GM19438 (cell line): ENCODE results near the gene CADM1.
A peak's percentile ranks its signal among the peaks of the same experiment; 100 is the strongest.

Experiments
- ATAC-seq: cut with Tn5 transposase; IDR thresholded peaks from one replicate; pipeline ENCODE4 v1.9.1; 2021; ENCODE audit warnings: low read depth; ENCODE audit not compliant: unreplicated experiment

The CADM1 gene

GRCh38 chr11:115220423-115220822 is 283.8 kb downstream of the CADM1 start:
- ATAC-seq, result no peak

- no peak for ATAC-seq
These were observed 284.8 kb downstream of the CADM1 start for GRCh38 chr11:115219376-115219775.

GRCh38 chr11:115217726-115218311 is 286.4 kb downstream of the CADM1 start:
- ATAC-seq, result no peak

DNA sequence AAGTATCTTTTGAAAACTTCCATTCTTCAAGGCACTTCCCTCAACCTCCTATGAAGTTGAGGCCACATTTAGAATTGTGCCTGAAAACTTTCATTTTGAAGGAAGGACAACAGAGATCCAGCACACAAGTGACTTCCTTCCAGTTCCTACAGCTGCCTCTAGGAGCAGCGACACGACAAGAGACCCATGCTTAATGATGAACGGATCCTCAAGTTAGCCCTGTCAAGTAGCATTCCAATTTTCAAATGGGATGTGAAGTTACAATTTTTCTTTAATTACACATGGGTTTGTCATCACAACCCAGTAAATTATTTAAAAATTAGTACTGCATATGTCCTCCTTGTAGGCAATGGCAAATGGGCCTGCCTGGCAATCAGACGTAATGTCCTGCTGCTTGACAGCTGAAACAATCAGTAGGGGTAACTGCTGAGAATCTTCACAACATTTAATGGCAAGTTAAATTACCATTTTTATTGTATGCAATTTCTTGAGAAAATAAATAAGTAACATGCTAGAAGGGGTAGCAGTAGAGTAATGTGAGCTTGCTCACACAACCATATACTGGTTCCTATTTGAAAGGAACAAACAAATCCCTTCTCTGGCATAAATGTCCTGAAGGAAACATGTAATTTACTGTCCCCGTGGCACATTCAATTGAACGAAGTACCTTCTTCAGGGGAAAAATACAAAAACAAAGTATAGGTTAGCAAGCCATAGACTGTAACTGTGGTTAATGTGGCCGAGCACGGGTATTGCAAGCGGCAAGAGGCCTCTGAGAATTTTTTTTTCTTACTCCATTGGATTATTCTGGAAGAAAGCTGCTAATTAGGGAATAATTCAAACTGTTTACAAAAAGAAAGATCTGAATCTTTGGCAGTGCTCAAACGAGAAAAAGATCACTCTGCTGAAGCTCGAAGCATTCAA is 288.3 kb downstream of the CADM1 start:
- no peak for ATAC-seq

DNA sequence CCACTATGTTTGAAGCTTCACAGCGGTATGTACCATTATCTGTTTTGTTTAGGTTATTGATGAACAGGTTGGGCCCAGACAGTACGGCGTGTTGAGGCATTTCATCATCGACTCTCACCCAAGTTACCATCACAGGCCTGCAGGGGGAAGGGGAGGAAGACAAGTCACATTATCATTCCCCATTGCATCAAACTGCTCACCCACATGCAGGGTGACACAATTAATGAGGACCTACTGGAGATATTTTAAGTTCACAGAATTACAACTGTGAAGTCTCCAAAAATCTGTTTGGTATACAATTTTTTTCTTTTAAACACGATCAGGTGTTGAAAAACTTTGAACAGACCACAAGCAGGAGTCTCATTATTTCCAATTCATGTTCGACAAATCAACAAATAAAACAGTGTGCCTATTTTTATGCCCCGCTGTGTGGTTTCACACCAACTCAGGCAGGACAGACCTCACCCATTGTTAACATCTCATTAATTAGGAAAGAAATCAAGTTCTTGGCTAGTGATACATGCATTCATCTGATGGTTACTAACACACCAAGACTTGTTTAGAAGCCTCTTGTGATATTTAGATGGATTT is 289.5 kb downstream of the CADM1 start:
- no peak for ATAC-seq

GRCh38 chr11:115213007-115213406 is 291.2 kb downstream of the CADM1 start:
- no peak for ATAC-seq

DNA sequence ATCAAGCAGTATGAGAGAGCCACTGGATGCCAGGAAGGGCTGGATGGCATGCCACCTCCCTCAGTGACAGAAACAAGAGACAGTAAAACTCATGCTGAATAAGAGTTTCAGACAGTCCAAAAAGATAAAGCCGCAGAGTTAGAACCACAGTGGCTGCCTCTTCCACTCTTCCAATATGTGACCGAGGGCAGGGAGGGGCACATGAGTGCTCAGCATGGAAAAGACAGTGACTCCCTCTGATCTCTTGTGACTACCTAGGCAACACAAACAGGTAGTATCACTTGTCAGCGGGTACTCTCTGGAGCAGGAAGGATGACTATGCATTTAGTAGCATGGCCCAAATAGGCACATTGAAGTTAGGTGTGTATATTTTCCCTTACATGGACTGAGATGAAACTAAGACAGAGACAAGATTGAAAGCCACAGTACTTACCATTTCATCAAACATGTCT is 295.4 kb downstream of the CADM1 start:
- no peak for ATAC-seq

DNA sequence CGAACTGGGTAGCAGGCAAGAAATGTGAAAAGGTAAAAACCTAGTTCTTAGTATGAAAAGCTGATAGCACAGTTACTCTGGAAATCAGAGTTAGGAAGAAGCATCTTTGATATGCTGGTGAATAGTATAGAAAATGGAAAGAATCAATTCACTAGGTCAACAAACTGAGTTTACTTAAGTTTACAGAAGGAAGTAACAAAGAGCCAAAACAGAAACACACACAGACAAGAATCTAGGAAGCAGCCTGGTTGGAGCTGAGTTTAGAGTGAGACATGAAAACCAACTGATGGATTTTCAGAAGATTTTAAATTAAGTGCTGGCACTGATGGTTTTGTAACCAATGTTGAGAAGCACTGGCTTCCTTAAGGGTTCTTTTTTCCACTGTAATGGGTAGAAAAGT is 296.3 kb downstream of the CADM1 start:
- ATAC-seq, result no peak

DNA sequence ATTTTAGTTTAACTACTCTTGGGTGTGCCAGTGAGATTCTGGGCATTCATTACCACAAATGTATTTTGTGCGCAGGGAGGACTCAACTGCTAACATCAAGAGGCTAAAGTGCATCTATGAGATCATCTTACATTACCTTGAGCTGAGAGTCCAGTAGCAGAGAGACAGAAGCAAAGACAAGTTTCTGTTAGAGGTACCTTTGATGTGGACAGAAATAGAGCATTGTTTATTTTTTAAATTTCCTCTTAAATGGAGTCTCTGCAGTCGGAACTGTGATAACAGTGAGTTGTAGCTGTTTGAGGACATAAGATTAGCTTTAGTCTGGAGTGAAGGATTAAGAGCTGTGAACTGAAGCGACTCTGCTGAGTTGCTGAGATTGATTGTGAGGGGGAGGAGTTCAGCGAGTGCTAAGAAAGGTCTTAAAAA is 297.0 kb downstream of the CADM1 start:
- ATAC-seq, result no peak

- no peak for ATAC-seq
These were observed 297.7 kb downstream of the CADM1 start for GRCh38 chr11:115206365-115207022.

DNA sequence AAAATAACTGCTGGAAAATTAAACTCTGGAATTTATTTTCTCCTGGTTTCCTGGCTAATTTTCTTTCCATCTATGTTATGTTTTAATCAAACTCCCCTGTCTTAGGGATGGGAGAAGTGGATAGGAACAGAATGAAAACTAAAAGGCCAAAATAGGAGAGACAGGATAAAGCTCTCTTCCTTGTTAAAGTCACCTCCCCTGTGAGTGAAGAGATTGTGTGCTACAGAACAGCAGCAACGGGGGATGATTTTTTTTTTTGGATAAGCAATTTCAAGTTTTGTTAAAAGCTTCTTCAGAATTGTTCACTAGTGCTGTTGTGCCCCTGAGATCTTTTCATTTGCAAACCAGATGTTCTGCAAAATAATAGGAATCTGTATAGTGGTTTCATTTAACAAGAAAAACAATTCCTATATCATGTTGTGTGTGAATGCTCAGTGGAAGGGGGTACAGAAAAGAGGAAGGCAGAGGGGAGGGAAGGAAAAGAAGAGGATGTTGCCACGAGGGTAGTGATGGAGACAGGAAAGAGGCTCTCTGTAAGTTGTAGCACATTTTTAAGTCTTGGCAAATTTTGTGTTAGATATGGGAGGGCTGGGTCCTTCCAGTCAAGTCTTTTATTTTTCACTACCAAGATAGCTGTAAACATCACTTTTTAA is 301.2 kb downstream of the CADM1 start:
- no peak for ATAC-seq

GRCh38 chr11:115202074-115202473 is 302.1 kb downstream of the CADM1 start:
- no peak for ATAC-seq

DNA sequence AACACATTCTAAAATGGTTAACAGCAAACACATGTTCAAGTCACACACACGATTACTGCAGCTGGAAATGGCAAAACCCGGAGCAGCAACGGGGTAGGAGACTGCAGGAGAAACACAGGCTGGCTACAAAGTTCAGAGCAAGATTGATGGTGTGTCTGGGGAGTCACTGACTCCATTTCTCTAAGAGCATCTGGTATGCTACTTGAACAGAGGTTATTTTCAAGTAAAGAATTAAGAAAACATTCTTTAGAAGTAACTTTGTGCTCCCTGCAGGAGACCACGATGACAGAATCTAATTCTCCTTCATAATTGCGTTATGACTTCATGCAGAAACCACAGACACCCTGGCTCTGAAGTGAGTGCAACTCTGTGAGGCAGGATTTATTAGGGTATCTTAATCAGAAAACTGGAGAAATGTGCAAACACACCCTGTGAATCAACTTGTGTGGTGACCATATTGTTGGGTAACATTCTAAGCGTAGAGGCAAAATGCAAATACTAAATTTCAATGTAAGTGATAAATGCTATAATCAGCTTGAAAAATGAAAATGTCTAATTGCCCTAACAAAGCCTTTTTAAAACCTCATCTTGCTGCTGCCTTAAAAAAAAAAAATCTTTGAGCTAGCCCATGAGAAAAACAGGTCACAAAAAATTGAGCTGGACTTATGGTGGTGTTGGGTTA is 303.0 kb downstream of the CADM1 start:
- no peak for ATAC-seq

GRCh38 chr11:115199481-115200069 is 304.6 kb downstream of the CADM1 start:
- no peak for ATAC-seq

- no peak for ATAC-seq
These were observed 305.9 kb downstream of the CADM1 start for GRCh38 chr11:115198321-115198741.

GRCh38 chr11:115197433-115197832 is 306.8 kb downstream of the CADM1 start:
- ATAC-seq, result no peak

DNA sequence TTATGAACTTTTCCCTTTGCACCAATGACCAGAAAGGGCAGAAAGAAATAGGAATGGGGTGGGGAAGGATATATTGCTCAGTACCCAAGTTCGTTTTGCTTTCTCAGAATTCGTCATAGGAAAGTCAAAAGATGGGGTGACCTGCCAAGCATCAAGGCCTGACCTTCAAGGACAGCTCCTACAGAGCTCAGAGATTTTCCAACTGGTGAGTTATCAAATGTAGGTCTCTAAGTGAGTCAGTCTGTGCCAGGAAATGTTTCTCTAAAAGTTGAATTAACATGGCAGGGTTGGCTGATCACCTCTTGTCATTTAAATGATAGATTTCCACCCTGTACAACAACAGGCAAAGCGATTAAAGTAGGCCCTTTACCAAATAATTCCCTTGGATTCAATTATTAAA is 307.2 kb downstream of the CADM1 start:
- no peak for ATAC-seq

GRCh38 chr11:115194802-115195110 is 309.5 kb downstream of the CADM1 start:
- ATAC-seq, result no peak

- ATAC-seq, result peak; percentile 91
These were observed 310.1 kb downstream of the CADM1 start for GRCh38 chr11:115193914-115194801.
